ENCODE data around the gene ARID1B. TPM values are rescaled to one million over a fixed set of nuclear protein-coding genes. Genes with fewer than 3 reads are reported as not detected.
"Not testable (repeated sequence)": the region's sequence is repeated elsewhere in the genome, so short reads cannot be mapped to it uniquely, and the experiment has no call there.

Gene ARID1B
- polyA plus RNA-seq, 1 donor from 2014 or later: 21.9 TPM

- Mint-ChIP-seq H3K9me3 (no peaks in the 10 kb centered on the region), H3K27me3 (no peaks in the 10 kb centered on the region), H3K27ac (no peak overlapping the region), H3K4me3 (no peak overlapping the region), H3K36me3 (peaks cover 6% of the 10 kb centered on the region), H3K4me1 (peaks cover 4 to 12% (median 4%) of the 10 kb centered on the region in 3 donors)
Observed at GRCh38 chr6:157133856-157134255, 356.7 kb downstream of the ARID1B start.

- H3K4me1 Mint-ChIP-seq: peaks cover 2 to 7% (median 3%) of the 10 kb centered on the region in 3 donors
- no peak overlapping the region for H3K27ac Mint-ChIP-seq
- H3K36me3 Mint-ChIP-seq: peaks cover 6% of the 10 kb centered on the region
- H3K4me3 Mint-ChIP-seq: no peak overlapping the region
- H3K27me3 Mint-ChIP-seq: no peaks in the 10 kb centered on the region
- H3K9me3 Mint-ChIP-seq: no peaks in the 10 kb centered on the region
Observed at GRCh38 chr6:157134402-157135047, 357.3 kb downstream of the ARID1B start.

GRCh38 chr6:157135691-157136090 is 358.5 kb downstream of the ARID1B start:
- Mint-ChIP-seq H3K27ac (no peak overlapping the region), H3K36me3 (peaks cover 6% of the 10 kb centered on the region), H3K4me1 (peaks cover 2 to 4% (median 3%) of the 10 kb centered on the region in 3 donors), H3K9me3 (no peaks in the 10 kb centered on the region), H3K4me3 (no peak overlapping the region), H3K27me3 (no peaks in the 10 kb centered on the region)

GRCh38 chr6:157137501-157137900 is 360.3 kb downstream of the ARID1B start:
- H3K4me3 Mint-ChIP-seq: no peak overlapping the region
- H3K36me3 Mint-ChIP-seq: peaks cover 3% of the 10 kb centered on the region
- peaks cover 2 to 4% (median 3%) of the 10 kb centered on the region in 3 donors for H3K4me1 Mint-ChIP-seq
- H3K27ac Mint-ChIP-seq: no peak overlapping the region
- no peaks in the 10 kb centered on the region for H3K27me3 Mint-ChIP-seq
- no peaks in the 10 kb centered on the region for H3K9me3 Mint-ChIP-seq

GRCh38 chr6:157139054-157139708 is 362.0 kb downstream of the ARID1B start:
- H3K9me3 Mint-ChIP-seq: no peaks in the 10 kb centered on the region
- H3K27me3 Mint-ChIP-seq: no peaks in the 10 kb centered on the region
- peaks cover 3% of the 10 kb centered on the region for H3K36me3 Mint-ChIP-seq
- no peak overlapping the region for H3K4me3 Mint-ChIP-seq
- no peak overlapping the region for H3K27ac Mint-ChIP-seq
- H3K4me1 Mint-ChIP-seq: peaks cover 2 to 6% (median 4%) of the 10 kb centered on the region in 3 donors

GRCh38 chr6:157143171-157143889 is 366.2 kb downstream of the ARID1B start:
- H3K27ac Mint-ChIP-seq: peak overlapping the region in 2 of 3 donors; percentile 63 to 71
- H3K9me3 Mint-ChIP-seq: no peaks in the 10 kb centered on the region
- H3K36me3 Mint-ChIP-seq: no peaks in the 10 kb centered on the region
- no peak overlapping the region for H3K4me3 Mint-ChIP-seq
- H3K27me3 Mint-ChIP-seq: no peaks in the 10 kb centered on the region
- peaks cover 0 to 9% (median 8%) of the 10 kb centered on the region in 3 donors for H3K4me1 Mint-ChIP-seq

- Mint-ChIP-seq H3K36me3 (peaks cover 2% of the 10 kb centered on the region), H3K4me3 (no peak overlapping the region), H3K9me3 (no peaks in the 10 kb centered on the region), H3K27ac (peak overlapping the region in 1 of 3 donors; percentile 71), H3K27me3 (no peaks in the 10 kb centered on the region), H3K4me1 (peaks cover 0 to 8% (median 5%) of the 10 kb centered on the region in 3 donors)
Observed at GRCh38 chr6:157143890-157144798, 367.0 kb downstream of the ARID1B start.

GRCh38 chr6:157144859-157145568 is 367.8 kb downstream of the ARID1B start:
- Mint-ChIP-seq H3K27ac (no peak overlapping the region), H3K4me3 (no peak overlapping the region), H3K36me3 (peaks cover 2% of the 10 kb centered on the region), H3K27me3 (no peaks in the 10 kb centered on the region), H3K4me1 (peaks cover 0 to 8% (median 5%) of the 10 kb centered on the region in 3 donors), H3K9me3 (no peaks in the 10 kb centered on the region)

GRCh38 chr6:157145656-157146285 is 368.6 kb downstream of the ARID1B start:
- Mint-ChIP-seq H3K9me3 (no peaks in the 10 kb centered on the region), H3K27me3 (no peaks in the 10 kb centered on the region), H3K4me1 (peaks cover 0 to 8% (median 5%) of the 10 kb centered on the region in 3 donors), H3K27ac (peak overlapping the region in 2 of 3 donors; percentile 56 to 87), H3K4me3 (no peak overlapping the region), H3K36me3 (peaks cover 2% of the 10 kb centered on the region)

GRCh38 chr6:157147054-157148026 is 370.2 kb downstream of the ARID1B start:
- not testable (repeated sequence) for H3K27me3 Mint-ChIP-seq, H3K4me1 Mint-ChIP-seq, H3K9me3 Mint-ChIP-seq, H3K36me3 Mint-ChIP-seq, H3K4me3 Mint-ChIP-seq
- H3K27ac Mint-ChIP-seq: peak overlapping the region in 1 of 3 donors; percentile 95

- H3K4me1 Mint-ChIP-seq: peaks cover 4 to 7% (median 5%) of the 10 kb centered on the region in 3 donors
- no peaks in the 10 kb centered on the region for H3K9me3 Mint-ChIP-seq
- peak overlapping the region in 1 of 4 donors; percentile 21 for H3K4me3 Mint-ChIP-seq
- H3K36me3 Mint-ChIP-seq: peaks cover 9% of the 10 kb centered on the region
- H3K27me3 Mint-ChIP-seq: no peaks in the 10 kb centered on the region
- H3K27ac Mint-ChIP-seq: peak overlapping the region in 1 of 3 donors; percentile 95
Observed at GRCh38 chr6:157148391-157149323, 371.5 kb downstream of the ARID1B start.

- peaks cover 4 to 10% (median 7%) of the 10 kb centered on the region in 3 donors for H3K4me1 Mint-ChIP-seq
- H3K36me3 Mint-ChIP-seq: peaks cover 11% of the 10 kb centered on the region
- no peaks in the 10 kb centered on the region for H3K27me3 Mint-ChIP-seq
- no peaks in the 10 kb centered on the region for H3K9me3 Mint-ChIP-seq
- H3K4me3 Mint-ChIP-seq: no peak overlapping the region
- no peak overlapping the region for H3K27ac Mint-ChIP-seq
Observed at GRCh38 chr6:157150076-157150475, 372.9 kb downstream of the ARID1B start.

Data from IgD-negative memory B cell (primary cell).